ENCODE results near the gene RIN3. TPM values are rescaled to one million over a fixed set of nuclear protein-coding genes. Genes with fewer than 3 reads are reported as not detected.

Gene RIN3
- total and polyA plus RNA-seq, 10 of the 15 experiments (the other 5 are each of a cell fraction or from before 2014, with no cell fraction given) = 0.91 to 23.3 (median 6.3) TPM

DNA sequence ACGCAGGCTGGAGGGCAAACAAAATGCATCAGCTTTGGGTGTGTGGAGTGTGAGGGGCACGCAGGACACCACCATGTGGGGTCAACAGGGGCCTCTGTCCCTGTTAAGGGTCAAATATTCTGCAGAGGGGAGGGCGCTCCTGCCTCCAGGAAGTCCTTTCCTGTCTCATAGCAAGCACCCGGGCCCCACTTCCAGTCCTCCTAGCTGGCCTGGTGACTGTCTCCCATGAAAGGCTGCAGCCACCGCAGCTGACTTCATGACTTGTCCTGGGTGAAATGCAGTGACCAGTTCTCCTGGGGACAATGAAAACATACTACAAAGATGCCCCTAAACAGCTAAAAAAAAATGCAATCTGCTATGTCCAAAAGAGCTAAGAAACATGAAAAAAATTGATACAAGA lies 181.2 kb downstream of the RIN3 start:
- ChIA-PET POLR2A (no interaction called here), RAD21 (ENCODE audit: unreplicated experiment) (interaction anchor here (0.8 kb wide), 1 partner anchor 105 kb away, joined by 3 read pairs; no protein-coding TSS in a partner anchor), SMC1A (ENCODE audit: uncharacterized antibody, unreplicated experiment) (interaction anchor here (1.1 kb wide), 1 partner anchor 9 kb away, joined by 4 read pairs; no protein-coding TSS in a partner anchor), CTCF (interaction anchor here (1.7 kb wide), 1 partner anchor 88 kb away, joined by 7 read pairs; no protein-coding TSS in a partner anchor)
- Histone ChIP-seq H3K27ac (ENCODE audit: control insufficient read depth, insufficient read depth) (no peak overlapping the region), H3K27me3 (replicated peaks in 1 of 2; ENCODE audit: control insufficient read depth in 2 of 2, insufficient read depth in 2 of 2, low read length in 1 of 2) (no peaks in the 10 kb centered on the region), H3K36me3 (ENCODE audit: control insufficient read depth in 2 of 2, insufficient read depth in 2 of 2, low read length in 1 of 2) (peaks cover 0 to 2% of the 10 kb centered on the region in 2 experiments; a peak in 2 of 4 replicates), H3K79me2 (ENCODE audit: control insufficient read depth, insufficient read depth, low read length) (no peaks in the 10 kb centered on the region), H3K4me2 (ENCODE audit: control insufficient read depth, insufficient read depth) (no peak overlapping the region), H2AFZ (ENCODE audit: control insufficient read depth, low read depth, low read length) (no peak overlapping the region), H3K4me1 (ENCODE audit: control insufficient read depth, insufficient read depth, low read length) (peaks cover 11% of the 10 kb centered on the region), H3K9ac (ENCODE audit: control insufficient read depth, insufficient read depth, low read length) (no peak overlapping the region), H4K20me1 (ENCODE audit: control insufficient read depth, insufficient read depth) (no peaks in the 10 kb centered on the region), H3K9me3 (replicated peaks; ENCODE audit: control insufficient read depth, insufficient read depth, low read length) (no peaks in the 10 kb centered on the region; the same call in 2 of the 3 replicates), H3K4me3 (no peak overlapping the region)
- no peak for TF ChIP-seq POU2F2 (IDR thresholded peaks at IDR 0.05; ENCODE audit: borderline replicate concordance, low read depth, low read length)
- TF ChIP-seq SUPT20H (IDR thresholded peaks at IDR 0.05; ENCODE audit: borderline replicate concordance, control insufficient read depth, low read depth, low read length) = no peak
- no peak for TF ChIP-seq NRF1 (conservative IDR thresholded peaks at IDR 0.05; ENCODE audit: low read depth, low read length)
- TF ChIP-seq POLR2A (IDR thresholded peaks at IDR 0.05; ENCODE audit: low read depth, low read length) = no peak
- no peak for TF ChIP-seq ESRRA (IDR thresholded peaks at IDR 0.05; ENCODE audit: low read length)
- no peak for TF ChIP-seq PAX8 (IDR thresholded peaks at IDR 0.05)
- no peak for TF ChIP-seq PAX5 (IDR thresholded peaks at IDR 0.05; ENCODE audit: borderline replicate concordance, low read depth, low read length)
- TF ChIP-seq, protein P1, sequence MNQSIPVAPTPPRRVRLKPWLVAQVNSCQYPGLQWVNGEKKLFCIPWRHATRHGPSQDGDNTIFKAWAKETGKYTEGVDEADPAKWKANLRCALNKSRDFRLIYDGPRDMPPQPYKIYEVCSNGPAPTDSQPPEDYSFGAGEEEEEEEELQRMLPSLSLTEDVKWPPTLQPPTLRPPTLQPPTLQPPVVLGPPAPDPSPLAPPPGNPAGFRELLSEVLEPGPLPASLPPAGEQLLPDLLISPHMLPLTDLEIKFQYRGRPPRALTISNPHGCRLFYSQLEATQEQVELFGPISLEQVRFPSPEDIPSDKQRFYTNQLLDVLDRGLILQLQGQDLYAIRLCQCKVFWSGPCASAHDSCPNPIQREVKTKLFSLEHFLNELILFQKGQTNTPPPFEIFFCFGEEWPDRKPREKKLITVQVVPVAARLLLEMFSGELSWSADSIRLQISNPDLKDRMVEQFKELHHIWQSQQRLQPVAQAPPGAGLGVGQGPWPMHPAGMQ (IDR thresholded peaks at IDR 0.05; ENCODE audit: borderline replicate concordance) = no peak
- TF ChIP-seq, protein P2, sequence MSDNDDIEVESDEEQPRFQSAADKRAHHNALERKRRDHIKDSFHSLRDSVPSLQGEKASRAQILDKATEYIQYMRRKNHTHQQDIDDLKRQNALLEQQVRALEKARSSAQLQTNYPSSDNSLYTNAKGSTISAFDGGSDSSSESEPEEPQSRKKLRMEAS (IDR thresholded peaks at IDR 0.05; ENCODE audit: low read depth, low read length) = no peak
- TF ChIP-seq SP1 (IDR thresholded peaks at IDR 0.05; ENCODE audit: low read depth, low read length) = no peak
- no peak for FAIRE-seq
- DNase-seq (ENCODE audit: low read depth, low spot score) = no peak
- in situ Hi-C loops (cut with MboI) = loop anchor here (25.0 kb wide), 1 partner anchor 558 kb away; no protein-coding TSS in a partner anchor
- intact Hi-C loops (cut with micrococcal nuclease; ENCODE audit: unreplicated experiment) = no loop called here
- BruUV-seq (replicated peaks) = no TSS peak
- WGBS (ENCODE audit: insufficient coverage, insufficient replicate concordance, low lambda C conversion rate, missing lambda C conversion rate) = 86% methylated on average over 5 of the region's 5 CpGs
- no peak for ATAC-seq
